Measurements from ENCODE around the gene SHROOM3. TPM values are rescaled to one million over a fixed set of nuclear protein-coding genes. Genes with fewer than 3 reads are reported as not detected.

SHROOM3 gene
- total RNA-seq, 2 donors from 2014 or later, result 18.1 to 21.8 TPM

DNA sequence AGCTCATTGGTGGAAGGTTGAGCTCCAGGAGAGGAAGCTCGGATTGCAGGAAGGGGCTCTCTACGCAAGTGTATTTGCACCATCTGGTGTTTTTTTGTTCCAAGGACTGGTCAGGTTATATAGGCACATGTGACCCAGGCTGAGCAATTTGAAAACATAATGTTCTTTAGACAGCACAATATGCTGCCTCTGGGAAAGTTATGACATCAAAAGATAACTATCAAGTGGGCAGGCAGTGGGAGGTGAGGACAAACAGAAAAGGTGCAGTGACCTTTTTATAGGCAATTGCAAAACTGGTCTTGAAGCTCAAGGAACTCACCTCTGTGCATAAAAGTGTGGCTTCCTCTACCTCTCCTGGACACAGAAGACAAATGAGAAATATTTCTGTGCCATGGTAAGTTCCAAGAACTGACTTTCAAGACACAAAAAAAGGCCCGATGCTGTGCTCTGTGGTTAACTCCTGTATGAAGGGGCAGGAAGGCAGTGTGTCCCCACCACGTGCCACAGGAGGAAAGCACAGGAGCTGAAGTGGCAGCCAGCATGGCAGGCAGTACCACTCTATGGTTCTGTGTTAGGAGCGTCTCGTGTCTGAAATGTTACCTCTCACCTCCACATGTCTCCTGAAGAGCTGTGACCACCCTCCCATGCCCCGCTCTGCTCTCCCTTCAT is 128.6 kb downstream of the SHROOM3 start:
- H3K9me3 Mint-ChIP-seq, result no peaks in the 10 kb centered on the region
- no peaks in the 10 kb centered on the region for H3K9me3 ChIP-seq (ENCODE audit: control insufficient read depth, low read length)
- H3K27me3 ChIP-seq (ENCODE audit: control insufficient read depth, insufficient read depth, low read length, poor library complexity, severe bottlenecking), result no peaks in the 10 kb centered on the region
- no peak for DNase-seq
- H3K9ac ChIP-seq (ENCODE audit: extremely low read depth, low read length, poor library complexity, severe bottlenecking), result no peak overlapping the region
- H3K27ac ChIP-seq (ENCODE audit: low read depth, low read length), result no peak overlapping the region
- H3K4me3 Mint-ChIP-seq, result no peak overlapping the region
- TF ChIP-seq, protein P1, sequence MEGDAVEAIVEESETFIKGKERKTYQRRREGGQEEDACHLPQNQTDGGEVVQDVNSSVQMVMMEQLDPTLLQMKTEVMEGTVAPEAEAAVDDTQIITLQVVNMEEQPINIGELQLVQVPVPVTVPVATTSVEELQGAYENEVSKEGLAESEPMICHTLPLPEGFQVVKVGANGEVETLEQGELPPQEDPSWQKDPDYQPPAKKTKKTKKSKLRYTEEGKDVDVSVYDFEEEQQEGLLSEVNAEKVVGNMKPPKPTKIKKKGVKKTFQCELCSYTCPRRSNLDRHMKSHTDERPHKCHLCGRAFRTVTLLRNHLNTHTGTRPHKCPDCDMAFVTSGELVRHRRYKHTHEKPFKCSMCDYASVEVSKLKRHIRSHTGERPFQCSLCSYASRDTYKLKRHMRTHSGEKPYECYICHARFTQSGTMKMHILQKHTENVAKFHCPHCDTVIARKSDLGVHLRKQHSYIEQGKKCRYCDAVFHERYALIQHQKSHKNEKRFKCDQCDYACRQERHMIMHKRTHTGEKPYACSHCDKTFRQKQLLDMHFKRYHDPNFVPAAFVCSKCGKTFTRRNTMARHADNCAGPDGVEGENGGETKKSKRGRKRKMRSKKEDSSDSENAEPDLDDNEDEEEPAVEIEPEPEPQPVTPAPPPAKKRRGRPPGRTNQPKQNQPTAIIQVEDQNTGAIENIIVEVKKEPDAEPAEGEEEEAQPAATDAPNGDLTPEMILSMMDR (conservative IDR thresholded peaks at IDR 0.05), result no peak
- H3K4me1 Mint-ChIP-seq, result peaks cover 17% of the 10 kb centered on the region
- H3K27ac Mint-ChIP-seq, result no peak overlapping the region
- H3K4me1 ChIP-seq (ENCODE audit: control insufficient read depth, insufficient read depth, low read length), result peaks cover 3% of the 10 kb centered on the region
- no peaks in the 10 kb centered on the region for H3K36me3 ChIP-seq (ENCODE audit: control insufficient read depth, insufficient read depth, low read length)
- H3K36me3 Mint-ChIP-seq (ENCODE audit: low read depth), result no peaks in the 10 kb centered on the region
- H3K4me3 ChIP-seq (ENCODE audit: low read length), result no peak overlapping the region
- no peaks in the 10 kb centered on the region for H3K27me3 Mint-ChIP-seq (ENCODE audit: insufficient read depth)
- 85 to 88% methylated on average over 6 to 7 of the region's 7 CpGs for WGBS, 2 experiments (ENCODE audit: insufficient coverage in 1 of 2, insufficient read length in 1 of 2)

DNA sequence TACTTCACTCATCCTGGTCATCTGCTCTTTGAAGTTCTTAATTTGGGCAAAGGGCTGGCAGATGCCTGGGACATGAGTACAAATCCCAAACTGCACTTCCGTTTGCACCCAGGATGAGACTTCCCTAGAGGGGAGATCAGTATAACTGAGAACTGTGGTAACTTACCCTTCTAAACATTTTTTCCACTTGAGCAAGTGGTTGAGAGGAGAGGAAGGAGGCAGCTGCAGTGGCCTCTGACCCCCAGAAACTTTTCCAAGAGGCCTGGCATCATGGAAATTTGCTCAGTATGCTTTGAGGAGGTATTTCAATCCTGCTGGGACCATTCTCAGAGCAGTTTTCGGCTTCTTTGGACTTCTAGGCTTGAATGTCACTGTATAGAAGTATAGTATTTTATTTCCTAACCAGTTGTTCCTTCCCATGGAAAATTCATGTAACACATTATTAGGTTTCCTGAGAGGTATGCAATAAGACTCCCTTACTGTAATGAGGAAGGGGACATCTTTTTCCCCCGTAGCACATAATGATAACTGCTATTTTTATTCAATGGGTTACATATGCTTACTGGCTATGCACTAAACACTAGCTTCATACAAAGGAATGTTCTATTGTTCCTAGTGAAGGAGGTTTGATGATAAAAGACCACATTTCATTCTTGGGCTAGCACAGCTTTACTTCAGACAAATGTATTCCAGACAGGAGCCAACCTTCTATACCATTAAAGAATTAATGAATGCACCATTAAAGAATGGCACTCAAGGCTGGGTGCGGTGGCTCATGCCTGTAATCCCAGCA is 129.3 kb downstream of the SHROOM3 start:
- Histone ChIP-seq H3K9ac (ENCODE audit: extremely low read depth, low read length, poor library complexity, severe bottlenecking) (no peak overlapping the region), H3K9me3 (ENCODE audit: control insufficient read depth, low read length) (no peaks in the 10 kb centered on the region), H3K4me1 (ENCODE audit: control insufficient read depth, insufficient read depth, low read length) (no peaks in the 10 kb centered on the region), H3K27me3 (ENCODE audit: control insufficient read depth, insufficient read depth, low read length, poor library complexity, severe bottlenecking) (no peaks in the 10 kb centered on the region), H3K36me3 (ENCODE audit: control insufficient read depth, insufficient read depth, low read length) (no peaks in the 10 kb centered on the region), H3K27ac (ENCODE audit: low read depth, low read length) (no peak overlapping the region), H3K4me3 (ENCODE audit: low read length) (no peak overlapping the region)
- no peak overlapping the region for H3K4me3 Mint-ChIP-seq
- no peaks in the 10 kb centered on the region for H3K9me3 Mint-ChIP-seq
- peaks cover 10% of the 10 kb centered on the region for H3K4me1 Mint-ChIP-seq
- H3K27me3 Mint-ChIP-seq (ENCODE audit: insufficient read depth), result peaks cover 3% of the 10 kb centered on the region
- H3K27ac Mint-ChIP-seq, result no peak overlapping the region
- TF ChIP-seq, protein P1 (conservative IDR thresholded peaks at IDR 0.05), result no peak
- no peaks in the 10 kb centered on the region for H3K36me3 Mint-ChIP-seq (ENCODE audit: low read depth)
- DNase-seq, result no peak
- WGBS, 2 experiments (ENCODE audit: insufficient coverage in 1 of 2, insufficient read length in 1 of 2), result 97 to 100% methylated on average over 1 to 3 of the region's 4 CpGs

DNA sequence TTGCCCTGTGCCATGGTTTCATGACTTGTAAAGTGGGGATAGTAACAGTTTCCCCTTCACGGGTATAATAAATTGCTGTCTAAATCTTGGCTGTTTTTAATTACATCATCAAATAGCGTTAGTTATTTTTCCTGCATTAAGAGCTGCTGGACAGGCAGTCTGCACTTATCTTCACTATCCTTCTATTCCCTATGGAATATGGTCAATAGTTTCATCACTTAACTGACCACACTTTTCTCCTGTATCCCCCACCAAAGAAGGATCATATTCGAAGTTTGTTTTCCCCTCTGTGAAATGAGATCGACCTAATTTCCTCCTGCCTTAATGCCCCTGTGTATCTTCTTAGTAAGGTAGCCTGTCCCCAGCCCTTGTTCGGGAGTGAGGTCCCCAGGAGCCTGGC is 133.2 kb downstream of the SHROOM3 start:
- DNase-seq, result no peak
- H3K9me3 ChIP-seq (ENCODE audit: control insufficient read depth, low read length), result no peaks in the 10 kb centered on the region
- H3K27me3 ChIP-seq (ENCODE audit: control insufficient read depth, insufficient read depth, low read length, poor library complexity, severe bottlenecking), result no peaks in the 10 kb centered on the region
- no peaks in the 10 kb centered on the region for H3K36me3 Mint-ChIP-seq (ENCODE audit: low read depth)
- whole genome bisulfite sequencing, 2 experiments (ENCODE audit: insufficient coverage in 1 of 2, insufficient read length in 1 of 2), result 92 to 100% methylated on average over 4 to 5 of the region's 5 CpGs
- peaks cover 20% of the 10 kb centered on the region for H3K4me1 Mint-ChIP-seq
- H3K9me3 Mint-ChIP-seq, result no peaks in the 10 kb centered on the region
- H3K27ac ChIP-seq (ENCODE audit: low read depth, low read length), result no peak overlapping the region
- H3K27me3 Mint-ChIP-seq (ENCODE audit: insufficient read depth), result peaks cover 3% of the 10 kb centered on the region
- H3K4me1 ChIP-seq (ENCODE audit: control insufficient read depth, insufficient read depth, low read length), result peaks cover 8% of the 10 kb centered on the region
- no peak overlapping the region for H3K27ac Mint-ChIP-seq
- no peak overlapping the region for H3K9ac ChIP-seq (ENCODE audit: extremely low read depth, low read length, poor library complexity, severe bottlenecking)
- TF ChIP-seq, protein P1 (conservative IDR thresholded peaks at IDR 0.05), result no peak
- H3K36me3 ChIP-seq (ENCODE audit: control insufficient read depth, insufficient read depth, low read length), result no peaks in the 10 kb centered on the region
- no peak overlapping the region for H3K4me3 ChIP-seq (ENCODE audit: low read length)
- H3K4me3 Mint-ChIP-seq, result no peak overlapping the region

Measured in endodermal cell (in vitro differentiated cells).